Vagina (tissue), 2 donors: ENCODE measurements around the gene KIF26A.

Experiments
- POLR2A ChIP-seq, 2 donors: fragments of 450-650 bp; IDR thresholded peaks; one replicate each; pipeline ENCODE4 v1.6.1; 2017; ENCODE audit warnings: antibody characterized with exemption in 2 of 2, mild to moderate bottlenecking in 2 of 2, moderate library complexity in 2 of 2
- POLR2AphosphoS5 ChIP-seq, 2 donors: sonication (generic); formaldehyde crosslinking; IDR thresholded peaks; one replicate each; pipeline ENCODE4 v1.9.0; 2017; ENCODE audit warnings: antibody characterized with exemption in 2 of 2, mild to moderate bottlenecking in 2 of 2, low read depth in 1 of 2; ENCODE audit not compliant: insufficient read depth in 1 of 2
- TF ChIP-seq, protein P1 (sequence below), 3 experiments: fragments of 450-650 bp in 2 of 3; fragments of 200-600 bp in 1 of 3; sonication (generic) in 1 of 3; IDR thresholded peaks; one replicate each; pipeline ENCODE4 v1.5.1; 2017 to 2019; ENCODE audit warnings: antibody characterized with exemption in 3 of 3, mild to moderate bottlenecking in 2 of 3, moderate library complexity in 2 of 3

DNA sequence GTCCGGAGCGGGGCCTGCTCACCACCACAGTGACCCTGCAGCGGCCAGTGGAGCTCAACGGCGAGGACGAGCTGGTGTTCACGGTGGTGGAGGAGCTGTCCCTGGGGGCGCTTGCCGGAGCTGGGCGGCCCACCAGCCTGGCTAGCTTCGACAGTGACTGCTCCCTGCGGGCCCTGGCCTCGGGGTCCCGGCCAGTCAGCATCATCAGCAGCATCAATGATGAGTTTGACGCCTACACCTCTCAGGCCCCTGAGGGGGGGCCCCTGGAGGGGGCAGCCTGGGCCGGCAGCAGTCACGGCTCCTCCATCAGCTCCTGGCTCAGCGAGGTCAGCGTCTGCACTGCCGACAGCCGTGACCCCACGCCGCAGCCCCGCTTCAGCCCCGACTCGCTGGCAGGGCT is 37.4 kb downstream of the KIF26A start:
- TF ChIP-seq, protein P1, sequence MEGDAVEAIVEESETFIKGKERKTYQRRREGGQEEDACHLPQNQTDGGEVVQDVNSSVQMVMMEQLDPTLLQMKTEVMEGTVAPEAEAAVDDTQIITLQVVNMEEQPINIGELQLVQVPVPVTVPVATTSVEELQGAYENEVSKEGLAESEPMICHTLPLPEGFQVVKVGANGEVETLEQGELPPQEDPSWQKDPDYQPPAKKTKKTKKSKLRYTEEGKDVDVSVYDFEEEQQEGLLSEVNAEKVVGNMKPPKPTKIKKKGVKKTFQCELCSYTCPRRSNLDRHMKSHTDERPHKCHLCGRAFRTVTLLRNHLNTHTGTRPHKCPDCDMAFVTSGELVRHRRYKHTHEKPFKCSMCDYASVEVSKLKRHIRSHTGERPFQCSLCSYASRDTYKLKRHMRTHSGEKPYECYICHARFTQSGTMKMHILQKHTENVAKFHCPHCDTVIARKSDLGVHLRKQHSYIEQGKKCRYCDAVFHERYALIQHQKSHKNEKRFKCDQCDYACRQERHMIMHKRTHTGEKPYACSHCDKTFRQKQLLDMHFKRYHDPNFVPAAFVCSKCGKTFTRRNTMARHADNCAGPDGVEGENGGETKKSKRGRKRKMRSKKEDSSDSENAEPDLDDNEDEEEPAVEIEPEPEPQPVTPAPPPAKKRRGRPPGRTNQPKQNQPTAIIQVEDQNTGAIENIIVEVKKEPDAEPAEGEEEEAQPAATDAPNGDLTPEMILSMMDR (IDR thresholded peaks at IDR 0.05), result no peak
- TF ChIP-seq POLR2AphosphoS5 (IDR thresholded peaks at IDR 0.05; ENCODE audit: insufficient read depth in 1 of 2, low read depth in 1 of 2), result no peak
- no peak for TF ChIP-seq POLR2A (IDR thresholded peaks at IDR 0.05)
